ENCODE results near the gene ANOS1.

Gene ANOS1

DNA sequence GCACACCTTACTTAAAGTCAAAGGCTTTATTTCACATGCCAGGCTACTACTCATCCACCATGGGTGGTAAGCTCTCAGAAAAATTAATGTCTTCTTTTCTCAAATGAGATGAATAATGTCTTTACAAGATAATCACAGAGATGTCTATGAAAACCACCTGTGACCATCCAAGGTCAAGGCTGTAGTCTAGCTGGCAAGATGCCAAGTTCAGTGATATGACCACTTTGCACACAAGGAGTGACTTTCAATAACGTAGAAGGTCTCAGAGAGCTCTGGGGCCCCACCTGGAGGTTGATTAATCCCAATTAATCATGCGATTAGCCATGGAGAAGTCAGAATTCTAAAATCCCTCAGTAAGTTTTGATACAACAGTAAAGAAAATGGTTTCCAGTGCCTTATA is 20.5 kb downstream of the ANOS1 start:
- no peak for DNase-seq

GRCh38 chrX:8704184-8704583 is 27.8 kb downstream of the ANOS1 start:
- no peak for DNase-seq

- no peak for DNase-seq
These were observed 39.1 kb downstream of the ANOS1 start for GRCh38 chrX:8692871-8693270.

DNA sequence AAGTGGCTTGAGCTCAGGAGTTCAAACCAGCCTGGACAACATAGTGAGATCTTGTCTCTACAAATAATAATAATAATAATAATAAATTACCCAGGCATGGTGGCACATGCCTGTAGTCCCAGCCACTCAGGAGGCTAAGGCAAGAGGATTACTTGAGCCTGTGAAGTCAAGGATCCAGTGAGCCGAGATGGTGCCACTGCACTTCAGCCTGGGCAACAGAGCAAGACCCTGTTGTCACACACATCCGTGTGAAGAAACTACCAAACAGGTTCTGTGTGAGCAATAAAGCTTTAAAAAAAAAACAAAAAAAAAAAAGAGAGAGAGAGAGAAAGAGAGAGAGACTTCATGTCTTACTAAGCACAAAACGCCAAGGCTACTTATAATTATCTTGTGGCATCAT is 42.5 kb downstream of the ANOS1 start:
- no peak for DNase-seq

DNA sequence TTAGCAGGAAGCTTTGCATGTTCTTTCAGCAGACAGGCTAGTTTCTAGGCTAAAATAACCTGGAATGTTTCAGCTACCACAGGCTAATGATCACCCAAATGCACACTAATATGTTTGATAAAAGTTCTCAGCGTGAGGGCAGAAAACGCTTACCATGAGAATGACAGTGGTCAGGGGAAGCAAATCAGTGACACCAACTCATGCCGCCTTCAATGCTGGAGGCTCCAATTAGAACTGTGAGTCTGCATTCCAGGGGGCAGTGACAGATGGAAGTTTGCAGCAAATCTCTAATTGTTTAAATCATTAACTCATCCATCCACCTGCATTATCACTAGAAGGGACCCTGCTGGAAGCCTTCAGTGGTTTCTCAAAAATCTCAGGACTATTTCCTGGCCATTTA is 43.2 kb downstream of the ANOS1 start:
- DNase-seq, result no peak

- no peak for DNase-seq
These were observed 47.6 kb downstream of the ANOS1 start for GRCh38 chrX:8684201-8684965.

- DNase-seq, result no peak
These were observed 48.2 kb downstream of the ANOS1 start for GRCh38 chrX:8683687-8684086.

DNA sequence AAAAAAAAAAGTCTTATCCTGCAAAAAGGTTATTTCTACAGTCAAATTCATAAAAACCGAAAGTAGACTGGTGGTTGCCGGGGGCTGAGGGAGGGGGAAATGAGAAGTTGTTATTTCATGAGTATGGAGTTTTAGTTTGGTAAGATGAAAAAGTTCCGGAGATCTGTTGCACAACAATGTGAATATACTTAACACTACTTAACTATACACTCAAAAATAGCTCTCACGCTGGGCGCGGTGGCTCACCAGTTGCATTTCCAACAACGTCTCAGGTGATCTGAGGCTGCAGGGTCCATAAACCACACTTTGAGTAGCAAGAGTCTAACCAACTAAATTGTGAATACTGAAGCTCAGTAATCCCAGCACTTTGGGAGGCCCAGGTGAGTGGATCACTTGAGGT is 52.4 kb downstream of the ANOS1 start:
- DNase-seq, result no peak

DNA sequence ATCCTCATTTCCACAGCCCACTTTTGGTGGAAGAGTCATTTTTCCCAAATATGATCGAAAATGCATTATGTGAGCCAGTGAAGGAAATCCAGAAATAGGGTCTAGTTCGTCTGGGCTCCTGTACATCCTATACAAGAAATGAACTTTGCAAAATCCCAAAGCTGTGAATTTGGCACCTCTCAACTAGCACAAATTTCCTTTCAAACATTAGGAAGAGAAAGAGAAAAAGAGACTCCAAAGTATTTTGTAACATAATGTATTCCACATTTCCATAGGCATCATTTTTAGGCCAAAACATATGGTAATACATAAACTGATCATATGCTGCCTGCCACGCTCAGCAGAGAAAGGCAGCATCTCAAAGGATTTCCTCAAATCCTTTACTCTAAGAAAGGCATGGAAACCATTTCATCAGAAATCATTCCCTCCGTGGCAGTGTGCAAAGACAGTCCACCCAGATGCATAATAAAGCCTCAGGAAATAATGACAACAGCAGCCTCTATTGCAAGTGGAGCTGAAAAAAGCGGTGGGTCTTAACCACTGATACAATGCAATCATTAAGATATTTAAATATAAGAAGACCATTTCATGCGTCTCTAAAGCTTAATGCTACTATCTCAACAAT is 56.8 kb downstream of the ANOS1 start:
- DNase-seq, result no peak

DNA sequence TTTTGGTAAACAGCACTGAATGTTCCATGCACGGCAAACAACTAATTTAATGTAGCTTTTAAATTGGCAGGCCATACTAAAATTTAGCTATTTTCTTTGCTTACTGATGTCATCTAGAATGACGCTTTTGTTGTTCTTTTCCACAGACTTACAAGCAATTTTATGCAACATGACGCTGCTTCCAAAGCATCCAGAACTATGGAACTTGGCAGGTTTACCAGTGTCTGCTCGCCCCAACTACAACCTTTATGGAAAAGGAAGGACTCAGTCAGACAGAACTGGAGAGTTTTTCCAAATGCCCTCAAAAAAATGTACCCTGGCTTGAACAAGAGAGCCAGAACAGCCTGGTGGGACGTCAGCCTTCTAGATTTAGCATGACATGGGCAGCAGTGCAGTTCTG is 58.7 kb downstream of the ANOS1 start:
- DNase-seq, result no peak

- DNase-seq, result no peak
These were observed 59.8 kb downstream of the ANOS1 start for GRCh38 chrX:8672176-8672575.

- no peak for DNase-seq
These were observed 63.1 kb downstream of the ANOS1 start for GRCh38 chrX:8668813-8669212.

- no peak for DNase-seq
These were observed 68.6 kb downstream of the ANOS1 start for GRCh38 chrX:8663325-8663724.

GRCh38 chrX:8657883-8658282 is 74.1 kb downstream of the ANOS1 start:
- no peak for DNase-seq

DNA sequence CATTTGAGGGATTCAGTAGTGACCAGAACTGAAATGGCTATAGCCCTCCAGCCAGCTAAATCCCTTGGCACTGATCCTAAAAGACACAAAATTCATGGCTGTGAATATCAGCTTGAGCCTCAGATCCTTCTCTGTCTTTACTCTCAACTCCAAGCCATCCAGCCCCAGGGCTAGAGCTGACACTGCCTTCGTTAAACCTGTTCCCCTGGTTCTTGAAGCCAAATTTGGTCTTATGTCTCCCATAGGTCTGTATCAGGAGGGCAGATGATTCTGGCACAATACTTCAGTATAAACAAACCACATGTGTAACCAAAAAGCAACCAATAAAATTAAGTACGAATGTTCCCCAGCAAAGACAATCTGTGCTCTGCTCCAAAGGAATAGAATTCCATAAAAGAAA is 78.0 kb downstream of the ANOS1 start:
- DNase-seq, result no peak

DNA sequence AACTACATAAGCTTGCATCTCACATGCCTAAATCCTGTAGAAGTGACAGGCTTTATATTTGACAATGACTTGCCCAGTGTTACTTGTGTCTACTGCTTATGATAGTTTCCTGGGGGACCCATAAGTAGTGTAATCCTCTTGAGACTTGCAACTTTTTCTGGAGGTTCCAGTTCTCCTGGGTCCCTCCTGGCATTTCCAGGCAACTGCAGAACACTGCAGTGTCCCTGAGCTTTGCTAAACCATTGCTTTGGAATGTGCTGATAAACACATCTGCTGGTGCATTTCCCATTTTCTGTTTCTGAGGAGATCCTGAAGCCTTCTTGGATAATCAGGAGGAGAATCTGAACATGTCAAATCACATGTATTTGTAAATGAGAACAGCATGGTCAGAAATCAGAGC is 82.0 kb downstream of the ANOS1 start:
- no peak for DNase-seq

DNA sequence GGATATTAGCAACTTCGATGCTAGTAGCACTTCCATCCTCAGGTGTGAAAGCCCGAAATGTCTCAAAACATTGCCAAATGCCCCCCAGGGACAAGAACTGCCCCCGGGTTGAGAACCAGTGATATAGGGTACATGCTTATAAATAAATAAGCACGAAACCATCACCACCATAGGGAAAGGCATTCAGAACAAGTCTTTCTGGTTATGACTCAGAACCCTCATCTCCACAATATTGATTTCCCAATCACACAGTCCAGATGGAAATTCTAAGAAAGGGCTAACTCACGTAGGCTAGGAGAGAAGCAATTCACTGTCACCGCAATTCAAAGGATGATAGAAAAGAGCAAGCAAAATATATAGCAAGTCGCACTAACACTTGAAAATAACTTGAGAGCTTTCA is 84.8 kb downstream of the ANOS1 start:
- DNase-seq, result no peak

GRCh38 chrX:8639949-8640475 is 91.9 kb downstream of the ANOS1 start:
- no peak for DNase-seq

- DNase-seq, result no peak
These were observed 95.4 kb downstream of the ANOS1 start for GRCh38 chrX:8636497-8636896.

GRCh38 chrX:8635812-8636211 is 96.1 kb downstream of the ANOS1 start:
- DNase-seq, result no peak

GRCh38 chrX:8632924-8633323 is 99.0 kb downstream of the ANOS1 start:
- DNase-seq, result no peak

DNA sequence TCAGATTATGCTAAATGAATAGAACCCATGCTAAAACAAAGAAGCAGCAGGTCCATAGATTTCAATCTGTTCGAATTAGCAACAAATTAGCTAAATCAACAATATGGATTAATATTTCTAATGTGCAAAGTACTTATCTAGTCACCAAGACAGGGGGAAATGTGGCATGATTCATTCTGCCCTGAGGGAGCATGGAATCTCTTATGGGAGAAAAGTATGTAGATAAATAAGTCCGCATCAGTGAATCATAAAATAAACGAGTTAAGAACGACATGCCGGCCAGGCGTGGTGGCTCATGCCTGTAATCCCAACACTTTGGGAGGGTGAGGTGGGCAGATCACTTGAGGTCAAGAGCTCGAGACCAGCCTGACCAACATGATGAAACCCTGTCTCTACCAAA is 102.1 kb downstream of the ANOS1 start:
- DNase-seq, result no peak

DNA sequence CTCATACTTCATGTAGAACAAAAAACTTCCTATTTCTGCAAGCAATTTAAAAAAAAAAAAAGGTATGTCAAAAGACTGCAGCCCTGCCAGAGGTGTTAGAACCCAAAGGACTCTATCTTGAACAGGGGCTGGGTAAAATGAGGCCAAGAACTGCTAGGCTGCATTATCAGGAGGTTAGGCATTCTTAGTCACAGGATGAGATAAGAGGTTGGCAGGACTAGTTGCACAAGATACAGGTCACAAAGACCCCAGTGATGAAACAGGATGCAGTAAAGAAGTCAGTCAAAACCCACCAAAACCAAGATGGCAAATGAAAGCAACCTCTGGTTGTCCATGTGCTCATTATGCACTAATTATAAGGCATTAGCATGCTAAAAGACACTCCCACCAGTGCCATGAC is 104.1 kb downstream of the ANOS1 start:
- DNase-seq, result no peak

DNA sequence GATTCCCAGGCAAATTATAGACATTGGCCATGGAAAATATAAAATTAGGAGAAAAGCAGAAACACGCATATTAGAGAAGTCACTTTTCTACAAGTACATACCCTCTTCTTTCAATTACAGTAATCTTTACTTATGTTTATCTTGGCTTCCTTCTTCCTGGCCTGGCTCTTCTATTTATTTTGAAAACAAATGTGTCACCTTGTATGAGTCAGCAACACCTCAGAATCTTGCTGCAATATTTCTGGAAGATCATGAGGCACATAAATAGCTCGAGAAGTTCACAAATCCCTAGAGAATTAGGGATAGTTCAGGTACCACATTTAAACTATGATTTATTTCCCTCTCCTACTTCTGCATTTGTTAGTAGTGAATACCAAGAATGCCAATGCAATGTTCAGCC is 124.6 kb downstream of the ANOS1 start:
- DNase-seq, result no peak

DNA sequence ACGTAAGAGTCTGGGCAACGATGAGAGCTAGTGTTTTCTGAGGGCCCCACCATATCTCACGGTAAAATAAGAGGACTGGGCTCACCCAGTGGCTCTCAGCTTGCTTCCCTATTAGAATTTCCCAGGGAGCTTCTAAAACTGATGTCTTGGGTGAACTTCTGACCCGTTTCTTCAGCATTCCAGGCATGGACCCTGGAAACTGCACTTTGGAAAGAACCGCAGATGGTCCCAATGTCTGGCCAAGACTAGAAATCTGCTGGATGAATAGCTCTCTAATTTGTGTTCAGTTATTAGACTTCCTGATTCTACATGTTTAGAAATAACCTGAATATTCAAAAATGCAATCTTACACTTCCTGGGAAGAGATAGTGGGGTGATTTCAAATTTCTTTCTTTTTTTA is 127.8 kb downstream of the ANOS1 start:
- no peak for DNase-seq

Measured in CD4-positive, alpha-beta T cell treated with Interleukin-15 for 1 hour (primary cell).